ENCODE measurements around the gene PRAMEF25.
"Not testable (repeated sequence)": the region's sequence is repeated elsewhere in the genome, so short reads cannot be mapped to it uniquely, and the experiment has no call there.

Gene PRAMEF25

DNA sequence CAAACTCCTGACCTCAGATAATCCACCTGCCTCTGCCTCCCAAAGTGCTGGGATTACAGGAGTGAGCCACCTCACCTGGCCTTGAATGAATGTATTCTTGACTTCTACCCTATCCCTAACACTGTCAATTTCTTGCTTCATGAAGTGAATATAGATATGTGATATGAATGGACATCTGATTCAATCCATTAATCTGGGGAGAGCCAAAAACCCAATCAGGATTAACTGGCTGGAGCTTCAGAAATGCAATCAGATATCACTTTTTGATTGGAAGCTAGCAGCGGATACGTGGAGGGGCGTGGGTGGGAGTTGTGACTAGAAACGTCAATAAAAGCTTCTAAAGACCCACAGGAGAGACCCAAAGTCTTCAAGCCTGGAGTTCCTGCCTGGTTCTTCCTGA lies at the start of gene PRAMEF25:
PRAMEF25 (plus strand) TSS at position 301 of the 400 bp plus-strand sequence. CDS start 2,920 bp downstream, outside the sequence.
- not testable (repeated sequence) for H3K4me1 ChIP-seq (ENCODE audit: control insufficient read depth in 2 of 2, insufficient read depth in 2 of 2, low read length in 2 of 2); H3K27ac ChIP-seq (ENCODE audit: low read depth in 2 of 2, low read length in 2 of 2); H3K9ac ChIP-seq (ENCODE audit: low read depth in 1 of 2, low read length in 2 of 2); H3K9me3 ChIP-seq (ENCODE audit: control insufficient read depth in 2 of 2, low read length in 2 of 2); H3K27me3 ChIP-seq (ENCODE audit: control insufficient read depth in 2 of 2, insufficient read depth in 2 of 2, low read length in 2 of 2); H3K4me3 ChIP-seq (ENCODE audit: low read length in 2 of 2); H3K36me3 ChIP-seq (ENCODE audit: control insufficient read depth in 2 of 2, insufficient read depth in 2 of 2, low read length in 2 of 2)

DNA sequence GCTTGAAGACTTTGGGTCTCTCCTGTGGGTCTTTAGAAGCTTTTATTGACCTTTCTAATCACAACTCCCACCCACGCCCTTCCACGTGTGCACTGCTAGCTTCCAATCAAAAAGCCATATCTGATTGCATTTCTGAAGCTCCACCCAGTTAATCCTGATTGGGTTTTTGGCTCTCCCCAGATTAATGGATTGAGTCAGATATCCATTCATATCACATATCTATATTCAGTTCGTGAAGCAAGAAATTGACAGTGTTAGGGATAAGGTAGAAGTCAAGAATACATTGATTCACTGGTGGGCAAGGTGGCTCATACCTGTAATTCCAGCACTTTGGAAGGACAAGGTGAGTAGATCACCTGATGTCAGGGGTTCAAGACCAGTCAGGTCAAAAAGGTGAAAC lies 14.1 kb upstream of the PRAMEF25 start, which contains the start of gene PRAMEF27:
PRAMEF27 (minus strand) TSS at position 101 of the 400 bp plus-strand sequence. CDS start 2,916 bp downstream, outside the sequence.
- H3K27me3 ChIP-seq (ENCODE audit: control insufficient read depth in 2 of 2, insufficient read depth in 2 of 2, low read length in 2 of 2); H3K4me3 ChIP-seq (ENCODE audit: low read length in 2 of 2); H3K27ac ChIP-seq (ENCODE audit: low read depth in 2 of 2, low read length in 2 of 2); H3K4me1 ChIP-seq (ENCODE audit: control insufficient read depth in 2 of 2, insufficient read depth in 2 of 2, low read length in 2 of 2); H3K36me3 ChIP-seq (ENCODE audit: control insufficient read depth in 2 of 2, insufficient read depth in 2 of 2, low read length in 2 of 2); H3K9ac ChIP-seq (ENCODE audit: low read depth in 1 of 2, low read length in 2 of 2); H3K9me3 ChIP-seq (ENCODE audit: control insufficient read depth in 2 of 2, low read length in 2 of 2): not testable (repeated sequence)

DNA sequence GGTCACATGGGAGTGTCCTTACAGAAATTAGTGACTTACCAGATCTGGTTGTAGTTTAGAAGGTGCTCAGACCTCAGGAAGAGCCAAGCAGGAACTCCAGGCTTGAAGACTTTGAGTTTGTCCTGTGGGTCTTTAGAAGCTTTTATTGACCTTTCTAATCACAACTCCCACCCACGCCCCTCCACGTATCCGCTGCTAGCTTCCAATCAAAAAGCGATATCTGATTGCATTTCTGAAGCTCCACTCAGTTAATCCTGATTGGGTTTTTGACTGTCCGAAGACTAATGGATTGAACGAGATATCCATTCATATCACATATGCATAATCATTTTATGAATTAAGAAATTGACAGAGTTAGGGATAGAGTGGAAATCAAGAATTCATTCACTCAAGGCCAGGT lies 46.2 kb downstream of the PRAMEF25 start, which contains the start of gene HNRNPCL2:
HNRNPCL2 (minus strand) TSS at position 101 of the 400 bp plus-strand sequence. CDS start 454 bp downstream, outside the sequence.
- H3K36me3 ChIP-seq (ENCODE audit: control insufficient read depth in 2 of 2, insufficient read depth in 2 of 2, low read length in 2 of 2); H3K27ac ChIP-seq (ENCODE audit: low read depth in 2 of 2, low read length in 2 of 2); H3K9ac ChIP-seq (ENCODE audit: low read depth in 1 of 2, low read length in 2 of 2): not testable (repeated sequence)

More for the DNA sequence above, 46.2 kb downstream of the PRAMEF25 start, which contains the start of gene HNRNPCL2:
- H3K27me3 ChIP-seq (ENCODE audit: control insufficient read depth in 2 of 2, insufficient read depth in 2 of 2, low read length in 2 of 2); H3K4me1 ChIP-seq (ENCODE audit: control insufficient read depth in 2 of 2, insufficient read depth in 2 of 2, low read length in 2 of 2); H3K4me3 ChIP-seq (ENCODE audit: low read length in 2 of 2); H3K9me3 ChIP-seq (ENCODE audit: control insufficient read depth in 2 of 2, low read length in 2 of 2): not testable (repeated sequence)

All from mucosa of rectum (tissue), 2 donors.